ENCODE results near the gene FKBP4.

The FKBP4 gene

GRCh38 chr12:2783936-2784600, 10.7 kb upstream of the FKBP4 start:
- no peak for DNase-seq

GRCh38 chr12:2785017-2785416, 9.8 kb upstream of the FKBP4 start:
- no peak for DNase-seq

- no peak for DNase-seq
Measured at GRCh38 chr12:2791089-2791488, 3.7 kb upstream of the FKBP4 start.

- no peak for DNase-seq
Measured at GRCh38 chr12:2792671-2793500, 1.9 kb upstream of the FKBP4 start.

GRCh38 chr12:2793561-2793960, 1.2 kb upstream of the FKBP4 start:
- DNase-seq = no peak

DNA sequence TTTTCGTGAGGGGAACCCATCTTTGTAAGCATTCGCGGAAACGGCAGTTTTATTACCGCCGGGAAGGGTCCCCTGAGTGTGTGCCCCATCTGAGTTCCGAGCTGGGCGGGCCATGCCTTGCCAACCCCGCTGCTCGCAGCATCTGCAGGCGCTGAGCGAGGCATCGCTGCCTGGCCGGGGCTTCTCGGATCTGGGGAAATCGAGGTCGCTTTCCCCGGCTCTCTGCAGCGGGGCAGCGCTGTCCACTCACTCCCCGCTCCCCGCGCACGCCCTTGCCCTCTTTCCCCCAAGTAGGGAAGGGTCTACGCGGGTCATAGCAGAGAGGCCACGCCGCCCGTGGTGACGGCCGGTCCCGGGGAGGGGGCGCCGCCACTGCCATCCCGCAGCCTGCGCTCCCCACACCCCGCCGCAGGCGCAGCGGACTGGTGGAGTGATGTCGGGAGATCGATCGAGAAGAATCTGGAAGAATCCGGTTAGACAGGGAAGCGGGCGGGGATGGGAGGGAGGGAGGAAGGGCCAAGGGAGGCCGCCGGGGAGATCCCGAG, 507 bp upstream of the FKBP4 start:
- DNase-seq = no peak

- peak; percentile 68 for DNase-seq
Measured at GRCh38 chr12:2795291-2796186, 769 bp downstream of the FKBP4 start.

- DNase-seq = no peak
Measured at GRCh38 chr12:2796187-2796666, 1.5 kb downstream of the FKBP4 start.

- DNase-seq = no peak
Measured at GRCh38 chr12:2797721-2798418, 3.1 kb downstream of the FKBP4 start.

DNA sequence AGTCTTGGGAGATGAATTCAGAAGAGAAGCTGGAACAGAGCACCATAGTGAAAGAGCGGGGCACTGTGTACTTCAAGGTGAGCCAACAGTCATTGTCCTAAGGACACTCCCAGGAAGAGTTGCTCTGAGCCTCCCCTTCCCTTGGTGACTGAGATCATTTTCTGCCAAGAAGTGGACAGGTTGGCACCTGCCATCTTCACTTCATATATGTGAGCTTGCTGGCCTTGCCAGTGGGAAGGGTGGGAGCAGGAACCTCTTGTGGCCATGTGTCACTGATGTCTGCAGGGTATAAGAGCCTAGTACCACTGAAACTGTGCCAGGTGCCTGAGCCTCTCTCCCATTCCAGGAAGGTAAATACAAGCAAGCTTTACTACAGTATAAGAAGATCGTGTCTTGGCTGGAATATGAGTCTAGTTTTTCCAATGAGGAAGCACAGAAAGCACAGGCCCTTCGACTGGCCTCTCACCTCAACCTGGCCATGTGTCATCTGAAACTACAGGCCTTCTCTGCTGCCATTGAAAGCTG, 5.3 kb downstream of the FKBP4 start:
- no peak for DNase-seq

DNA sequence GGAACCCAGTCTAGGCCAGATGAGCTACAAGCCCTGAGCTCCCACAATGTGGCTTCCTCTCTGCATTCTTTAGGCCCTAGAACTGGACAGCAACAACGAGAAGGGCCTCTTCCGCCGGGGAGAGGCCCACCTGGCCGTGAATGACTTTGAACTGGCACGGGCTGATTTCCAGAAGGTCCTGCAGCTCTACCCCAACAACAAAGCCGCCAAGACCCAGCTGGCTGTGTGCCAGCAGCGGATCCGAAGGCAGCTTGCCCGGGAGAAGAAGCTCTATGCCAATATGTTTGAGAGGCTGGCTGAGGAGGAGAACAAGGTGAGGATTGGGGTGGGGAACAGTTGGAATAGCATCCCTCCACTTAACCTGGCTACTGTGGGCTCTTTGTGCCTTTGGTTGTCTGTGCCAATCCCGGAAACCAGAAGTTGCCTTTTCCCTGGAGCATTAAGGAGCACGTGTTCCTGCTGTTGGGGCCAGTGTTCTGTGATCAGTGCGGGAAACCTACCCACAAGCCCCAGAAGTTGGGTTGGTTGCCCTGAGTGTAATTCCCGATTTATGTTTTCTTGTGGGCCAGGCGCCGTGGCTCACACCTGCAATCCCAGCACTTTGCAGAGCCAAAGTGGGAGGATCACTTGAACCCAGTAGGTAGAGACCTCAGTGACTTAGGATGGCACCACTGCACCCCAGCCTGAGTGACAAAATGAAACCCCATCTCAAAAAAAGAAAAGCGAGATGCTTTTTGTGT, 6.4 kb downstream of the FKBP4 start:
- no peak for DNase-seq

DNA sequence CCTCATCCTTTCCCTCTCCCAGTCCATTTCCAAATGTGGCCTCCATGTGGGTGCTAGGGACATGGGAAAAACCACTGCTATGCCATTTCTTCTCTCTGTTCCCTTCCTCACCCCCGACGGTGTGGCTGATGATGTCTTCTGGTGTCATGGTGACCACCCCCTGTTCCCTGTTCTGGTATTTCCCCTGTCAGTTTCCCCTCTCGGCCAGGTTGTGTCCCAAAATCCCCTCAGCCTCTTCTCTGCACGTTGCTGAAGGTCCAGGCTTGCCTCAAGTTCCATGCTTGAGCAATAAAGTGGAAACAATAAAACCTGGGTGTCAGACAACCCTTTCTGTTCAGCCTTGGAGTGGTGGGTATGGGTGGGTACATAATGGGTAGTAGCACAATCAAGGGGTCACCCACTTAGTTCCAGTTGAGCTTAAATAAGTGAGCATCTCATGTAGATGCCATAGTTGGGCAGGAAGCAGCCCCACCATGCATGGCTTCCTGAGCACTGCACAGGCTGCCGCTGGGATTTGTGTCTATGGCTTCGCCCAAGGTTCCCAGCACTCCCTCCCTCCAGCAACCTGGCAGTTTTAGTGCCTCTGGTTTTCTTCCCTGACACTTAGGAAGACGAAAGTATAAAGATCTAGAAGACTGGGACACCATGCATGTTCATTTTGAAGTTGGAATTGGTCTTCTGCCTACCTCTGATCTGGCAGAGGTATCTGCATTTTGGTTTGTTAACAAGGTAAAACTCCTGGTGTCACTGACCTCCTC, 9.0 kb downstream of the FKBP4 start:
- no peak for DNase-seq

GRCh38 chr12:2804393-2805142, 9.8 kb downstream of the FKBP4 start:
- DNase-seq = no peak

- no peak for DNase-seq
Measured at GRCh38 chr12:2805143-2805520, 10.4 kb downstream of the FKBP4 start.

DNA sequence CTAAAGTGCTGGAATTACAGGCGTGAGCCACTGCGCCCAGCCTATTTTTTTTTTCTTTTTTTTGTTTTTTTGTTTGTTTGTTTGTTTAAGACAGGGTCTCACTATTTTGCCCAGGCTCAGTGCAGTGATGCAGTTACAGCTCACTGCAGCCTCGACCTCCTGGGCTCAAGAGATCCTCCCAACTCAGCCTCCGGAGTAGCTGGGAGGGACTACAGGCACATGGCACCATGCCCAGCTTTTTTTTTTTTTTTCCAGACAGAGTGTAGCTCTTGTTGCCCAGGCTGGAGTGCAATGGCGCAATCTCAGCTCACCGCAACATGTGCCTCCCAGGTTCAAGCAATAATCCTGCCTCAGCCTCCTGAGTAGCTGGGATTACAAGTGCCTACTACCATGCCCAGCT, 11.9 kb downstream of the FKBP4 start:
- no peak for DNase-seq

GRCh38 chr12:2811801-2812200, 17.0 kb downstream of the FKBP4 start:
- no peak for DNase-seq

GRCh38 chr12:2812290-2813213, 17.8 kb downstream of the FKBP4 start, which contains the start of gene ITFG2:
TSS of gene ITFG2 (plus strand) at chr12:2812668. CDS start at chr12:2812761, 93 bp downstream.
- DNase-seq = peak; percentile 93

All from activated T-cell treated with anti-CD3 and anti-CD28 coated beads for 4 hours (primary cell).